Adrenal gland (tissue), 5 donors: ENCODE results near the gene CDHR1.

Experiments used
- CTCF ChIP-seq, 6 experiments: fragments of 450-650 bp in 4 of 6; fragments of 200-600 bp in 2 of 6; sonication (generic) in 1 of 6; IDR thresholded peaks; 1 replicate in 5 of 6; 2 replicates in 1 of 6; pipeline versions ENCODE4 v1.5.1 to v1.8.0; 2016 to 2021; ENCODE audit warnings: antibody characterized with exemption in 6 of 6, mild to moderate bottlenecking in 2 of 6, moderate library complexity in 1 of 6
- POLR2A ChIP-seq, 2 donors: fragments of 450-650 bp; IDR thresholded peaks; one replicate each; pipeline ENCODE4 v1.6.1; 2017; ENCODE audit warnings: antibody characterized with exemption in 2 of 2, mild to moderate bottlenecking in 2 of 2, moderate library complexity in 1 of 2
- donor health status: DM: no; HTN: no; CAD: no.

DNA sequence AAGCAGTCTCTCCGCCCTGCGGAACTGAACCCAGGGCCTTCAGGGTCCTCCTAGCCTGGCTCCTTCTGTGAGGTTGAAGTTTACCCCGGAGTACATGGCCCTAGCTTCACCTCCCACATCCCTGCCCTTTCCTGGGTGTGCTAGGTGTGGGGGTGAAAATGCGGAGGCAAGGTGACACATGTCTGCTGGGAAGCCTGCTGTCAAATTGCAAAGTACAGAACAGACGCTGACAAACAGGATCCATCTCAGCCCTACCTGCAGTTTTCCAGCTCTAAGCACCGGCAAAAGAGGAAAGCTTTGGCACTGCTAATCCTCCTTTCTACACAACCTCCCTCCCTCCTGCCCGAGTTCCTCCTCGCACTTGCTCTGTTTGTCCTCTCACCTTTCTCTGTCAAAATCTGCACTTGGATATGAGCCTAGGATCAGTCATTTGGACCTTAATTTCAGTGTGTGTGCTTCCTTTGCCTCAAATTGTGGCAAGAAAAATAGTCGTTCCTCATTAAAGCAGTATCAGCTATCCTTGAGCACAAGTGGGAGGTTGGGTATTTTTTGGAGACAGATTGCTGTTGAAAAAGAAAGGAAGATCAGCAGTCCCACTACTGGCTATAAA is 35.2 kb upstream of the CDHR1 start:
- TF ChIP-seq POLR2A (IDR thresholded peaks at IDR 0.05) (no peak), CTCF (IDR thresholded peaks at IDR 0.05) (no peak)
